Renal cortical epithelial cell (primary cell): Measurements from ENCODE around the gene SH3GLB1. TPM values are rescaled to one million over a fixed set of nuclear protein-coding genes. Genes with fewer than 3 reads are reported as not detected.

Source experiments
- DNase-seq: peaks from one replicate; pipeline ENCODE4 v3.0.0-alpha.2; 2011; ENCODE audit warnings: low read depth
- total RNA-seq: library from RNA; depleted of rRNA; stranded (reverse); fragments of >200 nt; gene quantifications from 2 replicates; pipeline ENCODE4 v1.2.3, GENCODE V29; 2014

The SH3GLB1 gene
- total RNA-seq, 1 donor from 2014 or later, result 59.1 TPM

DNA sequence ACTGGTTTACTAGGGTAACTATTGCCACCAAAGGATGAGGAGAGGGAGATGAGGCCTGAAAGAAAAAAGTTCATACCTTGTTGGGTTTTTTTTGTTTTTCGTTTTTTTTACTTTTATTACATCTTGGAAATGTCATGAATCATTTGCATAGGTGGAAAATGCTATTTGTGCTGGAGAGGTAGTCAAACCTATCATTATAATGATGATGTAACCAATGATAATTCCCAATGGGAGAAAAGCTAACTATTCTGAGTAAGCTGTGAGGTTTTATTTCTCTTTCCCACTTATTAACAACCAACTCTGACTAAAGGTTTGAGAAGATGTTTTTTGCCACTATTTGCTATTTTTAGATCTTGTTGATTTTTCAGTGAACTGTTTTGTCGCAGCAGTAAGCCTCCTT is 29.0 kb downstream of the SH3GLB1 start:
- DNase-seq, result no peak

DNA sequence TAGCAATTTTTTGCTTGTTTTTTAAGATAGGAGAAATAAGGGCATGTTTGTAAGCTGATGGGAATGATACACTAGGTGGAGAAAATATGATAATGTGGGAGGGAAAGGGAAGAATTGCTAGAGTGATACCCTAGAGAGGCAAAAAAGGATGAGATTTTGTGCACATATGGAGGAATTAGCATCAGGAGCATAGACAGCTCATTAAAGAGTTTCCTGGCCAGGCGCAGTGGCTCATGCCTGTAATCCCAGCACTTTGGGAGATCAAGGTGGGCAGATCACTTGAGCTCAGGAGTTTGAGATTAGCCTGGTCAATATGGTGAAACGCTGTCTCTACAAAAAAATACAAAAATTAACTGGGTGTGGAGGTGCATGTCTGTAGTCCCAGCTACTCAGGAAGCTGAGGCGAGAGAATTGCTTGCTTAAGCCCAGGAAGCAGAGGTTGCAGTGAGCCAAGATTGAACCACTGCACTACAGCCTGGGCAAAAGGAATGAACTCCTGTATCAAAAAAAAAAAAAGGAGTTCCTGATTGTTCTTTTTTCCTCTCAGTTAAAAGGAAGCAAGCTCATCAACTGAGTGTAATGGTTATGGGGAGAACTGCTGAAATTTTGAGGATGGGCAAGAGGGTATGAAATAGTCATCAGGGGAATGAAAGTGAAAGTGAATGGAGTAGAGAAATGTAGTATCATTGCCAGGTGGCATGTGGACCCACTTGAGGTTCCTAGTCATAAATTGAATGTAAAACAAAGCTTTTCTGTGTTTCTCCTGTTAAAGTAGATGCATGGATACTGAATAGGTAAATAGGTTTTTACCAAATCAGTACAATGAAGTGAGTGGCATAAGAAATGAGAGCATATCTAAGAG is 35.5 kb downstream of the SH3GLB1 start:
- no peak for DNase-seq

DNA sequence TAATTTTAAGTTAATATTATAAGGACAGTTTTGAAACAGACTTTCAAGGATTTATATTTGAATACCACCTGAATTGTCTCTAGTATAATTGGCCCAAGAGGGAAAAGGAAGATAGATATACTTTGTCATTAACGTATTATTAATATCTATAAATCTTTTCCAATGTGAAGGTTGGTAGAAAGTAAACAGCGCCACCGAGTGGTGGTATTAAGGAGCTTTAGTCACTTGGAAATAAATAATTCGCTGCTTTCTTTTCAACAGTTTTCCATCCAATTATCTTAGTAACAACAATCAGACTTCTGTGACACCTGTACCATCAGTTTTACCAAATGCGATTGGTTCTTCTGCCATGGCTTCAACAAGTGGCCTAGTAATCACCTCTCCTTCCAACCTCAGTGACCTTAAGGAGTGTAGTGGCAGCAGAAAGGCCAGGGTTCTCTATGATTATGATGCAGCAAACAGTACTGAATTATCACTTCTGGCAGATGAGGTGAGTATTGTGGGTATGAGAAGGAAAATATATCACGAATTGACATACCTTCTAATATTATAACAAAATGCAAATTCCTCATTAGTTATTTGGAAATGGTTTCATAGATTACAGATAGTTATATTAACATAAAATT is 37.7 kb downstream of the SH3GLB1 start:
- DNase-seq, result peak; percentile 20

DNA sequence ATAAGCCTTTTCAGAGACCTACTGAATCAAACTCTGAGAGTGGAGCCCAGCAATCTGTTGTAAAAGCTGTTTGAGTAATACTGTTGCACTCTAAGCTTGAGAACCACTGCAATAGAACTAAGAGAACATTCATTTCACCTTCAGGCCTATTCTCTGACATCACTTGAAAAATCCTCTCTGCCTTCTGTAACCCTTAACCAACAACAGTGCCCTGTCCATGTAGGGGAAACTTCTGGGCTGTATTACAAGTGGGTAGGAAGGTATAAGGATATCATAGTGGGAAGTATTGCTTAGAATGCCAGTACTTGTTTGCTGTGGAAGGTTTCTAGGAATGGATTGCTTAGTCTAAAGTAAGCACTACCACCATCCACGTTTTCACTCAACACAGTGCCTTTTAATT is 42.9 kb downstream of the SH3GLB1 start:
- DNase-seq, result no peak

DNA sequence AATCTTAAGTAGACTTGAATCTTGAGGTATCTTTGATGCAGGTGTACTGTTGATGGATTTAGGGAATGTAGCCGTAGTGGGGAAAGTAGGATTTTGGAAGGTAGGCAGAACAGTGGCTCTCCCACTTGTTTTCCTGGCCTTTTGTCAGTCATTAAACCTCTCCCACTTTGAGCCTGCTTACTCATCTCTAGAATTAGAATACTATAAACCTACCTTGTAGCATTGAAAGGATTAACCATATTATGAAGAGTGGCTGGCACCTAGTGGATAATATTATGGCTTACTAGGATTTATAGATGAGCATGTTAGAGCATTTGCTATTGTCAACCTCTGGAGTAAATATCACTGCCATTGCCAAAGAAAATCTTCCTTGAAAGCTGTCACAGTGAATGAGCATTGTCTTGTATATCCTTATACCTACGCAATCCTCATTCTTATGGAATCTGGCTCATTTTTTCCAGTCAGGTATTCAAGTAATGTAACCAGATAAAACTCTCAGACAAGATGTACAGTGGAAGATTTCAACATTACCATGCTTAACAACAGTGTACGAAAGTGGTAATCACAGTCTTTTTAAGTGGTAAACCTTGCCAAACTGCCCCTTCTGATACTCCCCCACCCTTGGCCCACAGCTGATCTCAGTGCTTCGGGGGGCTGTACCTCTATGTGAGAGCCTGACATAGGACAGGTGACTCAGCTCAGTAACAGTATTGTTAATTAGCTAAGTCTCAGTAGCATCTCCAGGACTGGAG is 44.4 kb downstream of the SH3GLB1 start:
- no peak for DNase-seq

DNA sequence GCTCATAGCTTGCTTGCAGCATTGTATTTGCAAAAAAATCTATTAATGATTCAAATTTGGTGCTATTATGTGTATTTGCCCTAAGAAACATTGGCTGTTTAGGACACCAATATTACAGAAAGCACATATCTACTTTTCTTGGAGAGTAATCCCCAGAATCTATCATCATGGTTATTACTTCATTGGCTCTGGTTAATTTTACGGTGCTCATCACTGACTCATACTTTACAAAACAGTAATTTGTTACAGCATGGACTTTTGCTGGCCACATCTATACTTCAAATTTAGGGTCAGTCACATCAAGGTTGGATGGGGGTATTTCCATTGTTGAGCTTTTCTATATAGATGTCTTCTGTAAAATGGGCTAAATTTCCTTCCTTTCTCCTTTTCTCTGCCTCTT is 45.7 kb downstream of the SH3GLB1 start:
- no peak for DNase-seq

DNA sequence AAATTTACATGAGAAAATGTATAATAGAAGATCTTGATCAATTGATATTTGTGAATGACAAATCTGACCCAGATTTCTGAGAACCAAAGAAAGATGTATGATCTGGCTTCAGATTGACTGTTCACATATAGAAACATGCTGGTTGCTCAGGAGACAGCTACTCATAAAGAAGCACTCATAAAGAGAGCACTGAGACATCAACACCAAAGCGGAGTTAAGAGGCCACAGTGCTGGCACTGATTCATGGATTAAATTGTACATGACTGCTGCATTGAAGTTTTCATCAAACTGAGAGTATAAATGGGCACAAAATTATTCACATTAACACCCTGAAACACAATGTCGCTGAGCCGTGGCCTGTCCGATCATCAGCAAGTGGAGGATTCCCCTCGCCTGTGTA is 46.2 kb downstream of the SH3GLB1 start:
- DNase-seq, result no peak

DNA sequence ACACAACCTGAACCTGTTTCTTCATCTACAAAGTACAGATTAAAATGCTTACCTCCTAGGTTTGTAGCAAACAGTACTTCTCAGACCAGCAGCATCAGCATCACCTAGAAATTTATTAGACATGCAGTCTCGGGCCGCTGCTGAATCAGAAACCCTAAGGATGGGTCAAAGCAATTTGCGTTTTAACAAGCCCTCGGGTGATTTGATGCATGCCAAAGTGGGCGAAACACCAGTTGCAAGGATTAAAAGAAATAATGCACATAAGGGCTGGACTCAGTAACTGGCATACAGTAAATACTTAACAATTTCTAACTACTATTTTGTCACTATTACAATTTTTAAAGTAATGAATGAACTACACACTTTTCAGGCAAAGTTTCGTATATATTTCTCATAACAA is 47.5 kb downstream of the SH3GLB1 start:
- no peak for DNase-seq

DNA sequence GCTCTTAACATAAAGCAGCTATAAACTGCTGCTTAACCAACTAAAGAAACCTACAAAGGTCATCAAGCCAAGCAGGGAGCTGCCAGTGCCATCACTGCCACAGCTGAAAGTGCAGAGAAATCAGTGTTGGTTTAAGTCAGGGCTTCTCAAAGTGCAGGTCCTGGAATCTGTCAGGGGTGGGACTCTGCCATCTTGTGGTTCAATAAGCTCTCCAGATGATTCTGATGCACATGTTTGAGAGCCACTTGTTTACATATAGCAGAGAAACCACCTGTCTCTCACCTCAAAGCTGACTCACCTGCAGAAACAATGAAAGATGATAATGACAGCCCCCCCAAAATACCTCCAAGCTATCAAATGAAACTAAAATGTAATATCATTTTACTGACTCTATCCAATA is 49.3 kb downstream of the SH3GLB1 start:
- DNase-seq, result peak; percentile 40

DNA sequence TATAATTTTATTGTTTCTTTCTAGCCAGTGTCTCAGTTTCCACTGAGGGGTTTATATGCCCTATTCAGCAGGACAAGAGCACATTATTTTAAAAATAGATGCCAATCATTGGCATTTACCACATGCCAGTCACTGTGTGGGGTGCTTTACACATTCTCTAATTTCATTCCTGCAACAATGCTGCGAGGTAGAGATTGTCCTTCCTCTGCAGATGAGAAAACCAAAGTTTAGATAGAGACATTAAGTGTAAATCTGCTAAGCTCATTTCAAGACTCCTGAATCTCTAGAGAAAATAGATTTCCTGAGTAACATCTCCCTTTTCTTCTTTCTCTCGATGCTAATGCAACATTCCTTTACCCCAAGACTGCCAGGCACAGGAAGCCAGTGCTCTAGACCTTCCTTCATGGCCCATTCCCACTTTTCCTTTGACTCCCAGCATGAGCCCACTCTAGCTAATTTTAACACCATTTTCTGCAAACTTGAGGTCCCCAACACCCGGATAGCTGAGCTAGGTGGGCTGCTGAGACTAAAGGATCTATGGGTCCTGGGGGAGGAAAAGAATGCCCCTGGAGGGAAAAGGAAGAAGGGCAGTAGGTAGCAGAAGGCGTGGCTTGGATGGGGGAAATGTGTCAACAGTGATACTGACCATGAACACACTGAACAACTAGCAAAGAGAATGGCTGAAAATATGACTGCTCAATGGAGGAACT is 50.0 kb downstream of the SH3GLB1 start:
- DNase-seq, result no peak

DNA sequence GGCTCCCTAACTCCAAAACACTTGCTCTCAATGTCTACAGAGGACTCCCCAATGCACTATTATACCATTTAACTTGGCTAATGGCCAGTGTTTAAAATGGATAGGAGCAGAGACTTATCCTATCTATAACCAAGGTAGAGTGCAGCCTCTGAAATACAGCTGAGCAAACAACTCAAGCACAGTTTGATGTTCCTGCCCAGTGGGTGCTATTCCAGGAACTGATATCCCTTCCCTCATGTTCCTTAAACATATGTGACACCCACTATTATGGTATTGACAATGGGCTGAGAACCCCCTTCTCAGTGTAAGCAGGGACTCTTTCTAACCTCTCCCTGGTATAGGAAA is 51.7 kb downstream of the SH3GLB1 start:
- no peak for DNase-seq

DNA sequence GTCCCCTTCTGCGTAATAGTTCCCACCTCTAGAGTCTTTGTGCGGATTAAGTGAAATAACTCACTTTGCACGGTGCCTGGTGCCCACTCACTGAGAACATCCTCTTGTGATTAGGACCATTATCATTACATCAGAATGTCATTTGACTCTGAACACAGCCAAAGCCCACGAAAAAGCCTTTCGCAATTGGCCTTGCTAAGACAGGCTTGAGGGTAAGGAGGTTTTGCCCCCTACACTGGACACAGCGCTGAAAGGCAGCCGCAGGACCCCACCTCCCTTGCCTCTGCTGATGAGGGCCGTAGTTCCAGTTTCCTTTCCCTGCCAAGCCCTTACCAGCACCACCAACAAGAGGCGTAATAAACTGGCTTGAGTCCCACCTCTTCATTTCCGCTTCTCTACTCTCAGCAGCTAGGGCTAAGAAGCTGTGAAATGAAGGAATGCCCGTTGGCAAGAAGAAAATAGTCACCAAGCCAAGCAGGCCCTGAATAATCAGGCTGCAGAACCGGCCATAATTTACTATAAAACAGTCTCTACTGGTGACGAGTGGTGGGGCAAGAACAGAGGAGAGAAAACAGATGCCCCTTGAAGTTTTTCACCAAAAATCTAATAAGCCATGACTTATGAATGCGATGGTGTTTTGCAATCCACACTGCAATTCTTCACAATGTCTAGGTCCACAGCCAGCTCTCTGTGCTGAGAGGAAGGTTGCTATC is 53.1 kb downstream of the SH3GLB1 start:
- DNase-seq, result peak; percentile 11

DNA sequence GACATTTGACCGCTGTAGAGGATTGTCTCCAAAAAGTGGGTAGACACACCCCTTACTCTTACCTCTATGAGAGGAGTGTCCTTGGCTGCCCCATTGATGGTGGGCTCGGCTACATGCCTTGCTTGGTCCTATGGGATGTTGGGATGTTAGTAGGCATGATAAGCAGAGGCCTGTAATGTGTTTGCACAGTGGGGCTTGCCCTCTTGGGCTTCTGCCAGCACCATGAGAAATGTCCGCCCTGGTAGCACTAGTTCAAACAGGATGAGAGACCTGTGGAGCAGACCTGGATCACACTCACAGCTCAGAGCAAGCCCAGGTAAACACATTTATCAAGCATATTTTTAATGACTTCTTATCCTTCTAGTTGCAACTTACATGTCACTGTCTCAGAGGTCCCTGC is 54.2 kb downstream of the SH3GLB1 start:
- DNase-seq, result no peak

DNA sequence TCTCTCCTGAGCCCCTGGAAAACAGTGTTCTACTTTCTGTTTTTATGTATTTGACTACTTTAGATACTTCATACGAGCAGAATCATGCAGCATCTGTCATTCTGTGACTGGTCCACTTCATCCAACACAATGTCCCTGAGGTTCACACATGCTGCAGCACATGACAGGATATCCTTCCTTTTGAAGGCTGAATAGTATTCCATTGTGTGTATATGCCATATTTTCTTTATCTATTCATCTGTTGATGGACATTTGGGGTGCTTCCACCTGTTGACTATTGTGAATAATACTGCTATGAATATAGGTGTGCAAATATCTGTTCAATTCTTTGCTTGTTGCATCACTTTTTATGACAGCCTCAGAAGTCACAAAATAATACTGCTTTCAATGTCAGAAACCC is 55.8 kb downstream of the SH3GLB1 start:
- no peak for DNase-seq

DNA sequence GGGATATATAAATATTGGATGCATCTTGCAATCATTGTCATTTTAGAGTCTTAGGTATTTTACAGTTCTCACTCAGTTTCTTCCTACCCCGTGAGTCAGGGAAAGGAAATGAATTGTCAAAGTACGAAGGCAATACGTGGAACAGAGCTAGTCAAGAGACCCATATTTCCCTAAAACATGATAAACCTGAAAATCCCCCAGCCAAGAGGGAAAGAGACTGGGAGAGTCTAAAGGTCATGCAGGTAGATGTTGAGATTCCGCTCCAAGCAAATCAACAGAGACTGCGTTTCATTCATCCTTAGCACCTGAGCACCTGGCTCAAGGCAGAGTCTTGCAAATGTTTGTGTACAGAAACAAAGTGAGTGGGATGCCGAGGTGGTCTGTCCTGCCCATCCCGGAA is 58.0 kb downstream of the SH3GLB1 start:
- DNase-seq, result no peak

DNA sequence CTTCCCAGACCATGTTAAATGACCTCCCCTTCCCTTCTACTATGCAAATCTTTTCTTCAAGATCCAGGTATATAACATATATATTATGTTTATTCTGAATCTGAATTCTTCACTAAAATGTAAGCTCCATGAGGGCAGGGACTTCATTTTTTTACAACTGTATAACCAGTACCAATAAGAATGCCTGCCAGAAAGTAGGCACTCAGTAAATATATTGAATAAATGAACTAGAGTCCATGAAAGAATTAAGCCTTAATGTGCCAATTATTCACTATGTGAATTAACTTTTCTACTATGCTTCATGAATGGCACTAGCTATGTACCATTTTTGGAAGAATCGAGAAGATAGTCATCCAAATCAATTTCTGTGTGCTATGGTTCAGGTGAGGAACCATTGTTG is 60.1 kb downstream of the SH3GLB1 start:
- no peak for DNase-seq

DNA sequence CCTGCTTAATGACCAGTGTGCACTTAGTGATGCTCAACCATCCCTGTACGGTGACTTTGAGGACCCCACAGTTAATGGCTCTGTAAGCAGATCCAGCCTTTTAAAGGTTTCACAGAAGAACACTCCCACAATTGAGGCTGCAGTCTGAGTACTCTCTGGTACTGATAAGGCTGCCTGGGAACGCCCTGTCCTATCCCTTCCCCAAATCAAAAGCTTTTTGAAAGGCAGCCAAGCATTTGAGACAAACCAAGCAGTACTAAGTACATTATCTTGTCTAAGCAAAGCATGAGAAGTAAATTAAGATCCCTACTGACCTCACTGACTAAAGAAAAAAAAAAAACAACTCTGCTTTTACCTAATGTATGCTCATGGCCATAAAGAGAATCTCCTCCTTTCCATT is 60.7 kb downstream of the SH3GLB1 start:
- no peak for DNase-seq

DNA sequence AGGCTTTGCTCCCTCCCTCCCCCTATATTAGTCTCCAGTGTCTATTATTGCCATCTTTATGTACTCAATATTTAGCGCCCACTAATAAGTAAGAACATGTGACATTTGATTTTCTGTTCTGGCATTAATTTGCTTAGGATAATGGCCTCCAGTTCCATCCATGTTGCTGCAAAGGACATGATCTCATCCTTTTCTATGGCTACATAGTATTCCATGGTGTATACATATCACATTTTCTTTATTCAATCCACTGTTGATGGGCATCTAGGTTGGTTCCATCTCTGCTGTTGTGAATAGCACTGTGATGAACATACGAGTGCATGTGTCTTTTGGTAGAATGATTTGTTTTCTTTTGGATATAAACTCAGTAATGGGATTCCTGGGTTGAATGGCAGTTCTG is 61.3 kb downstream of the SH3GLB1 start:
- DNase-seq, result no peak

DNA sequence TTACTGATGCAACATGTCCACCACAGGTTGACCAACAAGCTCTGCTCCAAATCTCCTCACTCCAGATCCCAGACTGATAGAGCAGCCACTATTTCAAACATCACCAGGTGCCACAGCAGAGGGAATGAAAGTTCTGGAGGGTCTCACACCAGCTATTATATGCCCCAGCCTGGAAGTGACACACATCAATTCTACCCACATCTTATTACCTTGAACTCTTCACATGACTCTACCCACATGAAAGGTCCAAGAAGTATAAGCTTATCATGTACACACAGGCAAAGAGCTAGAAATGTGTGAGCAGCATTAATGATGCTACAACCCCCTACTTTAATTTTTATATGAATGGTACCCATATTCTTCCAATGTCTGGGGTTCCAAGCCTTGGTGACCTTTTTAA is 64.2 kb downstream of the SH3GLB1 start:
- no peak for DNase-seq

DNA sequence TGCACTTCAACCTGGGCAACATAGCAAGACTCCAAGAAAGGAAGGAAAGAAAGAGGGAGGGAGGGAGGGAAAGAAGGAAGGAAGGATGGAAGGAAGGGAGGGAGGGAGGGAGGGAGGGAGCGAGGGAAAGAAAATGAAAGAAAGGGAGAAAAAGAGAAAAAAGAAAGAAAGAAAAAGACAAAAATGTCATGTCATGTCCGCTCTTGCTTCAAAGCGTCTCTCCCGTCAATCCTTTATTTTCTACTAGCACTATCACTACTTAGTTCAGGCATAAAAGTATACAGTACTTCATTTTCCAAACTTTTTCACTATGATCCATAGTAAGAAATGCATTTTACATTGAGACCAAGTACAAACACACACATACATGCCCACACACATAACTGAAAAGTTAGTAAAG is 64.7 kb downstream of the SH3GLB1 start:
- DNase-seq, result no peak
